ENCODE data around the gene RIT2.
"Not testable (repeated sequence)": the region's sequence is repeated elsewhere in the genome, so short reads cannot be mapped to it uniquely, and the experiment has no call there.

- TF ChIP-seq, protein P1, sequence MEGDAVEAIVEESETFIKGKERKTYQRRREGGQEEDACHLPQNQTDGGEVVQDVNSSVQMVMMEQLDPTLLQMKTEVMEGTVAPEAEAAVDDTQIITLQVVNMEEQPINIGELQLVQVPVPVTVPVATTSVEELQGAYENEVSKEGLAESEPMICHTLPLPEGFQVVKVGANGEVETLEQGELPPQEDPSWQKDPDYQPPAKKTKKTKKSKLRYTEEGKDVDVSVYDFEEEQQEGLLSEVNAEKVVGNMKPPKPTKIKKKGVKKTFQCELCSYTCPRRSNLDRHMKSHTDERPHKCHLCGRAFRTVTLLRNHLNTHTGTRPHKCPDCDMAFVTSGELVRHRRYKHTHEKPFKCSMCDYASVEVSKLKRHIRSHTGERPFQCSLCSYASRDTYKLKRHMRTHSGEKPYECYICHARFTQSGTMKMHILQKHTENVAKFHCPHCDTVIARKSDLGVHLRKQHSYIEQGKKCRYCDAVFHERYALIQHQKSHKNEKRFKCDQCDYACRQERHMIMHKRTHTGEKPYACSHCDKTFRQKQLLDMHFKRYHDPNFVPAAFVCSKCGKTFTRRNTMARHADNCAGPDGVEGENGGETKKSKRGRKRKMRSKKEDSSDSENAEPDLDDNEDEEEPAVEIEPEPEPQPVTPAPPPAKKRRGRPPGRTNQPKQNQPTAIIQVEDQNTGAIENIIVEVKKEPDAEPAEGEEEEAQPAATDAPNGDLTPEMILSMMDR (IDR thresholded peaks at IDR 0.05) = not testable (repeated sequence)
- TF ChIP-seq EZH2phosphoT487, EZH2 (IDR thresholded peaks at IDR 0.05): not testable (repeated sequence)
These were observed 320.2 kb downstream of the RIT2 start for GRCh38 chr18:42795213-42795789.
